Keratinocyte (primary cell): Measurements from ENCODE around the gene TMEM190.

Experiments used
- CTCF ChIP-seq, 3 experiments: IDR thresholded peaks in 1 of 3; conservative IDR thresholded peaks in 1 of 3; optimal IDR thresholded peaks in 1 of 3; 2 replicates in 2 of 3; 3 replicates in 1 of 3; pipeline versions ENCODE3 to v1.5.1; 2011; ENCODE audit warnings: low read length in 3 of 3, mild to moderate bottlenecking in 3 of 3, moderate library complexity in 2 of 3, control low read depth in 1 of 3, inconsistent platforms in 1 of 3; ENCODE audit not compliant: insufficient read depth in 2 of 3; ENCODE audit errors: extremely low read depth in 1 of 3
- EZH2 ChIP-seq: IDR thresholded peaks from one replicate; pipeline ENCODE4 v1.6.1; 2012; ENCODE audit warnings: inconsistent platforms, mild to moderate bottlenecking, low read length, moderate library complexity

GRCh38 chr19:55398200-55398925 lies 21.7 kb downstream of the TMEM190 start:
- TF ChIP-seq CTCF (optimal IDR thresholded peaks at IDR 0.05 in 1 of 3, IDR thresholded peaks at IDR 0.05 in 1 of 3, conservative IDR thresholded peaks at IDR 0.05 in 1 of 3; ENCODE audit: extremely low read depth in 1 of 3, insufficient read depth in 2 of 3, low read length in 3 of 3) (no peak), EZH2 (no peak)
